Gastroesophageal sphincter (tissue), 4 donors: Measurements from ENCODE around the gene CINP. TPM values are rescaled to one million over a fixed set of nuclear protein-coding genes. Genes with fewer than 3 reads are reported as not detected.
"Not testable (repeated sequence)": the region's sequence is repeated elsewhere in the genome, so short reads cannot be mapped to it uniquely, and the experiment has no call there.

Source experiments
- ATAC-seq: fragments of 150-250 bp; one replicate; pipeline ENCODE4 v1.9.1; 2016; ENCODE audit warnings: mild to moderate bottlenecking, moderate library complexity
- H3K27ac ChIP-seq, 4 donors: fragments of 200-600 bp; sonication (generic) in 3 of 4; 1 replicate in 3 of 4; 2 replicates in 1 of 4; pipeline ENCODE4 v1.5.1; 2016 to 2019
- H3K27me3 ChIP-seq: fragments of 200-600 bp; sonication (generic); one replicate; pipeline ENCODE4 v1.5.1; 2019
- H3K36me3 ChIP-seq, 2 donors: fragments of 200-600 bp; sonication (generic); one replicate each; pipeline ENCODE4 v1.5.1; 2019; ENCODE audit warnings: control low read depth in 1 of 2
- H3K4me1 ChIP-seq, 3 donors: fragments of 200-600 bp; sonication (generic); 1 replicate in 2 of 3; 2 replicates in 1 of 3; pipeline ENCODE4 v1.5.1; 2016 to 2019; ENCODE audit warnings: control low read depth in 2 of 3
- H3K4me3 ChIP-seq, 2 donors: fragments of 200-600 bp; sonication (generic); one replicate each; pipeline ENCODE4 v1.5.1; 2019; ENCODE audit warnings: mild to moderate bottlenecking in 1 of 2, moderate library complexity in 1 of 2
- H3K9me3 ChIP-seq, 3 donors: fragments of 200-600 bp; sonication (generic); one replicate each; pipeline ENCODE4 v1.5.1; 2017 to 2019; ENCODE audit warnings: control low read depth in 2 of 3
- CTCF ChIP-seq, 4 experiments: fragments of 200-600 bp in 2 of 4; fragments of 450-650 bp in 2 of 4; sonication (generic) in 1 of 4; IDR thresholded peaks; one replicate each; pipeline ENCODE4 v1.5.1; 2017 to 2019; ENCODE audit warnings: antibody characterized with exemption in 4 of 4, mild to moderate bottlenecking in 2 of 4, moderate library complexity in 2 of 4
- EP300 ChIP-seq: sonication (generic); formaldehyde crosslinking; IDR thresholded peaks from one replicate; pipeline ENCODE4 v1.6.1; 2017; ENCODE audit warnings: antibody characterized with exemption, mild to moderate bottlenecking
- POLR2A ChIP-seq, 2 donors: fragments of 450-650 bp; IDR thresholded peaks; one replicate each; pipeline ENCODE4 v1.6.1; 2017; ENCODE audit warnings: antibody characterized with exemption in 2 of 2, mild to moderate bottlenecking in 2 of 2, moderate library complexity in 1 of 2
- POLR2AphosphoS5 ChIP-seq: sonication (generic); formaldehyde crosslinking; IDR thresholded peaks from one replicate; pipeline ENCODE4 v1.6.1; 2017; ENCODE audit warnings: antibody characterized with exemption
- WGBS, 2 donors: methylation state at CpG; one replicate each; pipeline ENCODE4 v1.1.5; 2018; ENCODE audit warnings: low coverage in 1 of 2; 5-methylcytosine and 5-hydroxymethylcytosine counted together
- total RNA-seq, 4 donors: library from RNA; depleted of rRNA; stranded (reverse); fragments of >200 nt; gene quantifications; one replicate each; pipeline ENCODE4 v1.1.0, GENCODE V29; 2016

The CINP gene
- total RNA-seq, 4 donors from 2014 or later, result 26.3 to 52.1 (median 29.3) TPM

DNA sequence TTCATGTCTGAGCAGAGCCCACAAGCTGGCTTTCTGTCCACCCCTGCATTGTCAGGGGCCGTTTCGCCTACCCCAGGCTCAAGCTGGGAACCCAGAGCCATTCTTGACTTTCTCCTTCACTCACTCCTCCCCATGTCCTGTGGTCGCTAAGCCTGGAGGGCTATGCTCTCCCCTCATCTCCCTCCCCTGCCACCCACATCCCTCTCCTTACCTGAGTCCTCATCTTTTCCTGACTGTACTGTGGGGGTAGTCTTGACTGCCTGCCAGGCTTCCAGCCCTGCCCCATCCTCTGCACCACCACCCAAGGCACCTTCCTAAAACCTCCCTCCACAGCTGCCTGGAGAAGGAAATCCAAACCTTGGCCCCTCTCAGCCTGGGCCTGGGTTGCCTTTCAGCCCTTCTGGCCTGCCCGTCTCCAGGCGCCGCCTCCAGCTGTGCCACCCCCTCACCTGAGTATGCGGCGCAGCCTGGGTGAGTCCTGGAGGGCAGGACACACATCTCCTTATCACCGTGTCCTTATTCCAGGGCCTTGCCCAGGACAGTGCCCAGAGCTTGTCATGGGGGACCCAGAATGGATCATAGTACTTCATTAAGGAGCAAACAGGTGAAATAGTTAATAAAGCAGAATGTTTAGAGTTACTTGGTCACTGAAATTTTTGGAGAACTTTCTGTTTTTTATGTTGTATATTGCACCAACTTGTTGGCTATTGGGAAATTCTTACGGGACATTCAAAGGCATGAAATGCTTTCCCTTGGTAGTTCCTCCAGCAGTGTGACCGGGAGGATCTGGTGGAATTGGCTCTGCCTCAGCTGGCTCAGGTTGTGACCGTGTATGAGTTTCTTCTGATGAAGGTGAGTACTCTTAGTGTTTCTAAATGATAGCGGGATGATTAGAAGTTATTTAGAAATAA is 28.6 kb downstream of the CINP start:
- Histone ChIP-seq H3K4me3 (no peak overlapping the region), H3K36me3 (peaks cover 0 to 82% of the 10 kb centered on the region in 2 donors), H3K27me3 (no peaks in the 10 kb centered on the region), H3K27ac (no peak overlapping the region), H3K9me3 (no peaks in the 10 kb centered on the region), H3K4me1 (no peaks in the 10 kb centered on the region)
- 85 to 94% methylated on average over 6 to 7 of the region's 13 CpGs for WGBS, 2 donors
- no peak for TF ChIP-seq EP300
- no peak for TF ChIP-seq POLR2AphosphoS5
- no peak for TF ChIP-seq POLR2A (IDR thresholded peaks at IDR 0.05)
- no peak for TF ChIP-seq CTCF (IDR thresholded peaks at IDR 0.05)
- no peak for ATAC-seq

DNA sequence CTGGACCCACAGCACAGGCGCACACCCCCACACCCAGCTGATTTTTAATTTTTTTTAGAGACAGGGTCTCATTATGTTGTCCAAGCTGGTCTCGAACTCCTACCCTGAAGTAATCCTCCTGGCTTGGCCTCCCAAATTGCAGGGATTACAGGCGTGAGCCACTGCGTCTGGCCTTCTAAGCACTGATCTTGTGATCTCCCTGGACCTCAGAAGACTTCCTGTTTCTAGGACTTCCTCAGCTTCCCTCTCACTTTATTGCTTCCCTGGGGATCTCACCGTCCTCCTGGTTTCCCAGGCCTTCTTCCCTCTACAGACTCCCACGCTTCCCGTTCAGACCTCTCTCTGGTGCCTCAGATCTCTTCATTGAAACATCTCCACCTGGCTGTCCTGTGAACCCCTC is 29.3 kb downstream of the CINP start:
- WGBS, 2 donors, result 81 to 82% methylated on average over 5 to 7 of the region's 7 CpGs
- peaks cover 0 to 75% of the 10 kb centered on the region in 2 donors for H3K36me3 ChIP-seq
- no peaks in the 10 kb centered on the region for H3K4me1 ChIP-seq
- H3K27me3 ChIP-seq, result no peaks in the 10 kb centered on the region
- no peak overlapping the region for H3K27ac ChIP-seq
- no peak for ATAC-seq
- no peak for TF ChIP-seq POLR2A (IDR thresholded peaks at IDR 0.05)
- TF ChIP-seq EP300, result no peak
- no peak for TF ChIP-seq POLR2AphosphoS5
- no peak for TF ChIP-seq CTCF (IDR thresholded peaks at IDR 0.05)
- H3K9me3 ChIP-seq, result no peaks in the 10 kb centered on the region
- no peak overlapping the region for H3K4me3 ChIP-seq

DNA sequence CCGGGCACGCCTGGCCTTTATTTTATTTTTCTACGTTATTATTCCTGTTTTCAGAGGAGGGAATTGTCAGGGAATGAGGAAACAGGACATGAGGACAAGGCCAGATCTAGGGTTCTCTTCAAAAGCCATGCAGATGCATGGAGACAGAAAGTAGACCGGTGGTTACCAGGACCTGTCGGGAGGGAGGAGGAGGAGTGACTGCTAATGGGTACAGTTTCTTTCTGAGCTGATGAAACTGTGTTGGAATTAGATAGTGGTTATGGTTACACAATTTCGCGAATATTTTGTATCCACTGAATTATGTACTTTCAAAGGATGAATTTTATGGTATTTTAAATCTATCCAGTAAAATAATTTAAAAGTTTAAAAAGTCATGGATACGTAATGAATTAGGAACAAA is 31.9 kb downstream of the CINP start:
- H3K27me3 ChIP-seq, result no peaks in the 10 kb centered on the region
- TF ChIP-seq CTCF (IDR thresholded peaks at IDR 0.05) (no peak), POLR2A (IDR thresholded peaks at IDR 0.05) (no peak), POLR2AphosphoS5 (no peak), EP300 (no peak)
- H3K4me3 ChIP-seq, result no peak overlapping the region
- H3K4me1 ChIP-seq, result no peaks in the 10 kb centered on the region
- H3K27ac ChIP-seq, result no peak overlapping the region
- H3K36me3 ChIP-seq, result peaks cover 0 to 68% of the 10 kb centered on the region in 2 donors
- WGBS, 2 donors, result 90 to 100% methylated on average over 6 to 8 of the region's 8 CpGs
- ATAC-seq, result no peak
- no peaks in the 10 kb centered on the region for H3K9me3 ChIP-seq

- ATAC-seq, H3K4me1 ChIP-seq, H3K9me3 ChIP-seq, H3K4me3 ChIP-seq, H3K27me3 ChIP-seq, H3K27ac ChIP-seq: not testable (repeated sequence)
- 93 to 96% methylated on average over 6 of the region's 6 CpGs for WGBS, 2 donors
- peaks cover 0 to 58% of the 10 kb centered on the region in 2 donors for H3K36me3 ChIP-seq
Measured at GRCh38 chr14:102329381-102329780, 33.3 kb downstream of the CINP start.

DNA sequence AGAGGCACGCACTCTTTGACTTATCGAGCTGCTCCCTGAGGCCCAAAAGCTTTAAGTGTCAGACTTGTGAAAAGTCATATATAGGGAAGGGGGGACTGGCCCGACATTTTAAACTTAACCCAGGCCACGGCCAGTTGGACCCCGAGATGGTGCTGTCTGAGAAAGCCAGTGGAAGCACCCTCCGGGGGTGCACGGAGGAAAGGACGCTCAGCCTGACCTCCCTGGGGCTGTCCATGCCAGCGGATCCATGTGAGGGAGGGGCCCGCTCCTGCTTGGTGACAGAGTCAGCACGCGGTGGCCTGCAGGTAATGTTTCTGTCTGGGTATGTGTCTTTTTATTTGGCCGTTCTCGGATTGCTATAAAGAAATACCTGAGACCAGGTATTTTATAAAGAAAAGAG is 36.1 kb downstream of the CINP start:
- H3K4me3 ChIP-seq, result no peak overlapping the region
- 95% methylated on average over 3 of the region's 14 CpGs; no CpG with 5 or more reads in 1 of the 2 donors for WGBS, 2 donors
- TF ChIP-seq POLR2A (IDR thresholded peaks at IDR 0.05), result no peak
- TF ChIP-seq POLR2AphosphoS5, result no peak
- no peak for TF ChIP-seq EP300
- TF ChIP-seq CTCF (IDR thresholded peaks at IDR 0.05), result no peak
- ATAC-seq, result no peak
- peaks cover 2 to 12% (median 6%) of the 10 kb centered on the region in 3 donors for H3K4me1 ChIP-seq
- peaks cover 0 to 30% of the 10 kb centered on the region in 2 donors for H3K36me3 ChIP-seq
- no peak overlapping the region for H3K27ac ChIP-seq
- no peaks in the 10 kb centered on the region for H3K27me3 ChIP-seq
- H3K9me3 ChIP-seq, result no peaks in the 10 kb centered on the region
